Activated T-cell treated with anti-CD3 and anti-CD28 coated beads for 4 hours (primary cell): ENCODE data around the gene AGPS.
"Not testable (repeated sequence)": the region's sequence is repeated elsewhere in the genome, so short reads cannot be mapped to it uniquely, and the experiment has no call there.

Experiments used
- DNase-seq: peaks from one replicate; pipeline ENCODE4 v3.0.0-alpha.2; 2020

The AGPS gene

DNA sequence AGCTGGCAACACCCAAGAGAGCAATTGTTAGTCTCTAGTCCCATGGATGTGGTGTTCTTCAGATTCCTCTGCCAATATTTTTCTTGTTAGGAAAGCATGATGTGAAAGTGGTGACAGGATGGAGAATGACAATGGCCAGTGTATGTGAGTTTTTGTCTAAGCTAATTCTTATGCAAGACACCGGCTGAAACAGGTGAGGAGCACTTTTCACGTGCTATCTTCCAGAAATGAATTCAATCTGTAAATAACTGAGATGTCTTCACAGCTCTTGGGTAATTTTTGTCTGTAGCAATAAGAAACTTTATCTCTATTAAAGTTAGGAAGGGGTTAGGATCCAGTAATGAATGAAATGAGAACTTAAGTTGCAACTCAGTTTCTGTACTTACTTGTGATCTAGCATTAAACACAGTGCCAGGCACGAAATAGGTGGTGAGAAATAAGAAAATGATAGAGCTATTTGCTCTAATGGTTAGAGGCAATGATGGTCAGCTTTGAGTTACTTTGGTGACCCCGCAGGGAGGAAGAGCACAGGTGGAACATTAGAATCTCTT is 676 bp upstream of the AGPS start:
- DNase-seq = no peak

- DNase-seq = no peak
Measured at GRCh38 chr2:177393203-177393755, 706 bp downstream of the AGPS start.

- DNase-seq = no peak
Measured at GRCh38 chr2:177393824-177394593, 1.4 kb downstream of the AGPS start.

- DNase-seq = no peak
Measured at GRCh38 chr2:177394594-177394973, 2.0 kb downstream of the AGPS start.

- no peak for DNase-seq
Measured at GRCh38 chr2:177395351-177396065, 2.9 kb downstream of the AGPS start.

DNA sequence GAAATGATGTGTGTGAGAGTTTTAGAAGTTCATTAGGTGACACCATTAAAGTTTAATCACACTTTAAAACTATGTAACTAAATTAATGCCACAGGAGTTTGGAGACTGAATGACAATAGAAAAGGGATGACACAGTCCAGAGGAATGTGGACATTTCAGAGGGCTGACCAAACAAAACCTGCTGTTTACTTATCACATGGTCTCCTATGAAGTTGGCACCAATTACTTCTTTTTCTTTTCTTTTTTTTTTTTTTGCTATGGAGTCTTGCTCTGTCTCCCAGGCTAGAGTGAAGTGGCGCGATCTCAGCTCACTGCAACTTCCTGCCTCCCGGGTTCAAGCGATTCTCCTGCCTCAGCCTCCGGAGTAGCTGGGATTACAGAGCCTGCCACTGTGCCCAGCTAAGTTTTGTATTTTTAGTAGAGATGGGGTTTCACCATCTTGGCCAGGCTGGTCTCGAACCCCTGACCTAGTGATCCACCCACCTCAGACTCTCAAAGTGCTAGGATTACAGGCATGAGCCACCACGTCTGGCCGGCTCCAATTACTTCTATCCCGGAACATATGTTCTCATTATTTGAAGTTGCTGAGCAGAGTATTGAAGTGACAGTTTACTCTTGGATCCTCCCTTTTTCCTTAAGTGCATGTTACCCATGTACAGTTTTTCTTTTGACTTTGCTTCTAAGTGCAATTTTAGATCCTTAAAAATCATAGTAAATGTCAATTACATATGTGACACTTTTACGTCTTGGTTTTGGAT is 4.3 kb downstream of the AGPS start:
- no peak for DNase-seq

DNA sequence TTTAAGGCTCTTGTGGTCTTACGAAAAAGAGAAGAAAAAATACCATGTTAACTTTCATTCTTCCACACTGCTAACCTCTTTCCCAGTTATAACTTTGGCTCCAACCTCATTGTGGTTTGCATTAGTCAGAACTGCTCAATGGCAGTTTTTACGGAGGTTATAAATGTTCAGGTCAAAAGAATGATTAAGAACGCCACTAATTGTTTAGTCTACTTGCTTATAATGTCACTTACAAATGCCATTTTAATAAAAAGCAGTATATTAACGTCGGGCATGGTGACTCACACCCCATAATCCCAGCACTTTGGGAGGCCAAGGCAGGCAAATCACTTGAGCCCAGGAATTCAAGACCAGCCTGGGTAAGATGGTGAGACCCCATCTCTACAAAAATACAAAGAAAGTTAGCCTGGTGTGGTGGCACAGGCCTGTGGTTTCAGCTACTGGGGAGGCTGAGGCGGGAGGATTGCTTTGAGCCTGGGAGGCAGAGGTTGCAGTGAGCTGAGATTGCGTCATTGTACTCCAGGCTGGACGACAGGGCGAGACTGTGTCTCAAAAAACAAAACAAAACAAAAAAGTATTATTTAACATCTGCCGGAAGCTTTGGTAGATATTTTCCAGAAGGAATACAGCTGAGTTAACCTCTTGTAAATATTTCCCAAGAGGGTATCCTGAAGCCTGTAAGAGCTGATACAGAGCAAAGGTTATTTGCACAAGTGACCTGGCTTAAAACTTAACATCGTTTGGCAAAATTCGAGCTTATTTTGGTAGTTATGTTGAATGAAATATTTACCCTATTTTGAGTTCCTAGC is 5.1 kb downstream of the AGPS start:
- no peak for DNase-seq

- DNase-seq = no peak
Measured at GRCh38 chr2:177398290-177398683, 5.7 kb downstream of the AGPS start.

DNA sequence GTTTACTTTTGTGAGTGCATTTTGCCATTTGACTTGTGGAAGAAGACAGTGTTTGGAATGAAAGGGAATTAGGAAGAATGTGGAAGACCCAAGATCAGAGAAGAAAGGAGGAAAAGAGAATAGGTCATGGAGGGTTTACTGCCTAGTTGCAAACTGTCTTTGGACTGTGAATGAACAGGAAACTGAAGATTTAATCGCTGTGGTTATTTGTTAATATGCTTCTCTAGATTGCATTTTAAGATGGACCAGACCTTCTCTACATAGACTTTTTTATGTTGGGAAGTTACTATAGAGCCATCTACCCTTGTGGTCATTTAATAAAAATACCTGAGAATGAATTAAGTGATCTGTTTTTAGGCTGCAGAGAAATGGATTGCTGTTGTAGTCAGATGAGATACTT is 6.2 kb downstream of the AGPS start:
- no peak for DNase-seq

DNA sequence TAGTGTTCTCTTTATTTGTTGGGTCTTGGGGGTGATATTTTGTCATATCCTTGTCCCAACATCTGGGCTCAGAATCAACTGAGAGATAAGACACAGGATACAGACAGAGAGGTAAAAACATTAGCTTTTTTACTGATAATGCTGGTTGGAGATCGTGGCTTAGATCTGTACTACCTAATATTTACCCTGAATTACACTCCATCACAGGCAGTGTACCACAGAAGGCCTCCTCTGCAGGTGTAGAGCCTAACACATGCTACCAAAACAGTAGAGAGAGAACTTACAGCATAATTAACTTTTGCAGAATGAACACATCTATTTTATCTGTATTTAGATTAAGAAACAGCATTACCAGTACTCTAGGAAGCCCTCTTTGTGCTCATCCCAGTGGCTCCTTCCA is 6.8 kb downstream of the AGPS start:
- DNase-seq = no peak

- no peak for DNase-seq
Measured at GRCh38 chr2:177400337-177400923, 7.9 kb downstream of the AGPS start.

GRCh38 chr2:177402096-177402495 is 9.5 kb downstream of the AGPS start:
- DNase-seq = no peak

GRCh38 chr2:177403838-177404237 is 11.3 kb downstream of the AGPS start:
- no peak for DNase-seq

DNA sequence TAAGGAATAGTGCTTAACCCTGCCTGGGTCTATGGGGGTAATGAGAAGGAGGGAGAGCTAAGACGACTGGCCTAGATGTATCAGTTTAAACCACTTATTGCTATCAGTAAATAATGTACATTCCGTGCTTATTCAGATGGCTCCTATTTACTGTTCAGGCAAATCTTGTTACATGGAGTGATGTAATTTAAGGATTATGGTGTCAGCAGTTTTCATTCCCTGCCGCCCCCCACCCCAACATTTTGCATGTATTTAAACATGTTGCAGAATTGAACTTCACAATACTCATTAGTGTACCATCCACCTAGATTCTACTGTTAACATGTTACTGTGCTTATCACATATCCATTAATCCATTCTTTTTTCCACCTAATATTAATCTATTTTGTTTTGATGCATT is 11.7 kb downstream of the AGPS start:
- no peak for DNase-seq

GRCh38 chr2:177405029-177405692 is 12.6 kb downstream of the AGPS start:
- no peak for DNase-seq

GRCh38 chr2:177406182-177406581 is 13.6 kb downstream of the AGPS start:
- no peak for DNase-seq

- no peak for DNase-seq
Measured at GRCh38 chr2:177407031-177407430, 14.5 kb downstream of the AGPS start.

DNA sequence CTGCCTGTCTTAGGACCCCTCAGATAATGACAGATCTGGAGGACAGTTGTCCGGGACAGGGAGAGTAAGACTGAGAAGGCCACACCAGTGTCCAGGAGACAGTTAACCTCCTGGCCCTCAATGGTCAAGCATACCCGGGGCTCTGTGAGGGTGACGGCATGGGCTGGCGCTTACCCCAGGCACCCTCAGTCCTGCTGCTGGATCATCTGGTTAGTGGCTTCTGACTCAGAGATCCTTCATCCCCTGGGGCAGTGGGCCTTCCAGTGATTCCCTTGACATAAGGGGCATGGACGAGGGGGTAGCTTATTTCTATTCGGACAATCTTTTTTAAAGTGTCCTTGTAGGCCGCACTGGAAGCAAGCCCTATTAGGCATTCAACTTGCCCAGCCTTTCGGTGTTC is 18.1 kb downstream of the AGPS start:
- DNase-seq = not testable (repeated sequence)

- DNase-seq = no peak
Measured at GRCh38 chr2:177413703-177414102, 21.1 kb downstream of the AGPS start.

DNA sequence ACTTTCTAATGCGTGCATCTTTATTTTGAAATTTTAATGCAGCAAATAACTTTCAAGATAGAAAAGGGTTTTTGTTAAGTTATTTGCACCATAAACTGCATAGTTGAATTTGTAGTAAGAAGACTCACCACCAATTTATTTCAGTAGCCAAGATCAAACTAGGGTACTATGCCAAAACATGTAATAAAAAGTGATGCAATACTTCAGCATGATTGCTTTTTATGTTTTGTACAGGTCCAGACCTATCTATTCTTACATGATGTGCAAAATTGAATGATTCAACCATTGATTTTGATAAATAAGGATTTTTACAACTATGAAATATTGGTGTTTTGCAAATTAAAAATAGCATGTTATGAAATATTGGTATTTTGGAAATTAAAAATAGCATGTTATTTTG is 26.7 kb downstream of the AGPS start:
- no peak for DNase-seq

- no peak for DNase-seq
Measured at GRCh38 chr2:177422271-177422670, 29.7 kb downstream of the AGPS start.
